ENCODE results near the gene UST. TPM values are rescaled to one million over a fixed set of nuclear protein-coding genes. Genes with fewer than 3 reads are reported as not detected.

UST gene
- total RNA-seq, 2 donors from 2014 or later: 4.3 to 5.3 TPM

DNA sequence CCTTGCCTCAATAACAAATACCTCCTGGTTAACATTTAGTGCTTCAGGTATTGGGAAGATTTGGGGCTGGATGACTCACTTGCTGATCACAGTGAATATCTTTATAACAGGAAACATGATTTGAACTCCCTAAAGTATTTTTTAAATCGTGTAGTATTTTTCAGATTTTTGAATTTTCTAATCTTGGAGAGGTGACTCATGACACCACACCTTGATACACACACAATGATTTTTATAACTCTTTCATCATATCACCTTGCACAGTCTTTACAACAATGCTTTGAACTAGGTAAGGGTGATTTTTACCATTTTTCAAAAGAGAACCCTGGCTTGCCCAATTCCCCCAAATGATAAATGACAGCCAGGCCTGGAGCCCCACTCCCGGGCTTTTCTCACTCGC lies 273.5 kb downstream of the UST start:
- TF ChIP-seq, protein P1, sequence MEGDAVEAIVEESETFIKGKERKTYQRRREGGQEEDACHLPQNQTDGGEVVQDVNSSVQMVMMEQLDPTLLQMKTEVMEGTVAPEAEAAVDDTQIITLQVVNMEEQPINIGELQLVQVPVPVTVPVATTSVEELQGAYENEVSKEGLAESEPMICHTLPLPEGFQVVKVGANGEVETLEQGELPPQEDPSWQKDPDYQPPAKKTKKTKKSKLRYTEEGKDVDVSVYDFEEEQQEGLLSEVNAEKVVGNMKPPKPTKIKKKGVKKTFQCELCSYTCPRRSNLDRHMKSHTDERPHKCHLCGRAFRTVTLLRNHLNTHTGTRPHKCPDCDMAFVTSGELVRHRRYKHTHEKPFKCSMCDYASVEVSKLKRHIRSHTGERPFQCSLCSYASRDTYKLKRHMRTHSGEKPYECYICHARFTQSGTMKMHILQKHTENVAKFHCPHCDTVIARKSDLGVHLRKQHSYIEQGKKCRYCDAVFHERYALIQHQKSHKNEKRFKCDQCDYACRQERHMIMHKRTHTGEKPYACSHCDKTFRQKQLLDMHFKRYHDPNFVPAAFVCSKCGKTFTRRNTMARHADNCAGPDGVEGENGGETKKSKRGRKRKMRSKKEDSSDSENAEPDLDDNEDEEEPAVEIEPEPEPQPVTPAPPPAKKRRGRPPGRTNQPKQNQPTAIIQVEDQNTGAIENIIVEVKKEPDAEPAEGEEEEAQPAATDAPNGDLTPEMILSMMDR (IDR thresholded peaks at IDR 0.05): no peak
- Histone ChIP-seq H3K4me3 (no peak overlapping the region), H3K27ac (no peak overlapping the region), H3K27me3 (no peaks in the 10 kb centered on the region), H3K4me1 (no peaks in the 10 kb centered on the region), H3K36me3 (no peaks in the 10 kb centered on the region), H3K9me3 (no peaks in the 10 kb centered on the region)
- DNase-seq (ENCODE audit: low spot score): no peak

DNA sequence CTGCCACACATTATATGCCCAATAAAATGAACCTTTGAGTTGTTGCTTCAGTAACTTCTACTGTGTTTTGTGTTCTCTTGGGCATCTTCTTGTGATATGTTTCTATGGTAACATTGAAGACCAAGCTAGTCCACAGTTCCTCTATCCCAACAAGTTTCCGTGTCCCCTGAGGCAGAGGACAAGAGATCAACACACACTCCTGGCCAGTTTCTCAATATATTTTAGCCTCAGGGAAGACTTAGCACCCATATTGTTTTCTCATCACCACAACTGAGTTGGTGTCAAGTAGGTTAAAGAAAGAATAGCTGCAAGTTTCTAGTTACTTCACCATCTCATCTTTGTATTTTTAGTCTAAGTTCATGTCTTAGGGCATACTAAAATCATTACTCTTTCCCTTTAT lies 277.5 kb downstream of the UST start:
- H3K36me3 ChIP-seq: no peaks in the 10 kb centered on the region
- peaks cover 0 to 3% of the 10 kb centered on the region in 2 donors for H3K9me3 ChIP-seq
- TF ChIP-seq, protein P1 (IDR thresholded peaks at IDR 0.05): no peak
- H3K4me1 ChIP-seq: no peaks in the 10 kb centered on the region
- H3K27me3 ChIP-seq: no peaks in the 10 kb centered on the region
- no peak for DNase-seq (ENCODE audit: low spot score)
- H3K27ac ChIP-seq: no peak overlapping the region
- no peak overlapping the region for H3K4me3 ChIP-seq

DNA sequence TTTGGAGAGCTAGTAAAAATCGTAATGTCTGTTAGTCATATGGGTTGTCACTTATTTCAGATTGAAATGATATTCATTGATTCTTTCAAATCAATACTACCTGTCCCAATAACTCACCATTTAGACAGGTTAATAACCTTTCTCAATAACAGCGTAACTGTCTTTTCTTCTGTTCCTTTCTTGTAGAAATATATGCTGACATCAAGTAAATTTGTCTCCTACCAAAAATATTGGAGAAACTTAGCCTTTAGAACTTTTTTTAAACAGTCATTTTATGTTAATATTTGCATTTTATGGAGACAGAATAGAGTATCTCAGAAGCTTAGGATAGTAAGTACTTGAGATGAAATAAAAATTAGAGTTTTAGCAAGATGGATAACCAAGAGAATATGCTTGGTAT lies 278.2 kb downstream of the UST start:
- Histone ChIP-seq H3K27me3 (no peaks in the 10 kb centered on the region), H3K4me3 (no peak overlapping the region), H3K4me1 (no peaks in the 10 kb centered on the region), H3K27ac (no peak overlapping the region), H3K9me3 (peaks cover 0 to 3% of the 10 kb centered on the region in 2 donors), H3K36me3 (no peaks in the 10 kb centered on the region)
- TF ChIP-seq, protein P1 (IDR thresholded peaks at IDR 0.05): no peak
- no peak for DNase-seq (ENCODE audit: low spot score)

DNA sequence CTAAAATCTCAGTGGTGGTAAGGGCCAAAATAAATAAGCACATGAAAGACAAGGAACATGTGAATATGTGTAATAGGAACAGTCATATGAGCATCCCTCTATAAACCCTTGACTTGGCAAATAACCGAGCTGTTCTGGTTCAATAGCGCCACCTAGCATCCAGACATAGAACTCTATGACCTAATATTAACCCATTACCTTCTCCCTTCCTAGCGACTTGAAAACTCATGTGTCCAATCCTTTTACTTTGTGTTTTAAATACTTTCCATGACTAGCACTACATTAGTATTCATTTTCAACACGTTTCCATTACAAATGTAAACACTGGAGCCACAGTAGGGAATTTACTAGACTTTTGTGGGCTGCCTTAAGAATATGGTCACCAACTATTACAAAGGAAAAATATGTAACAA lies 279.7 kb downstream of the UST start:
- Histone ChIP-seq H3K36me3 (no peaks in the 10 kb centered on the region), H3K4me1 (no peaks in the 10 kb centered on the region), H3K27ac (no peak overlapping the region), H3K27me3 (no peaks in the 10 kb centered on the region), H3K4me3 (no peak overlapping the region), H3K9me3 (peaks cover 0 to 3% of the 10 kb centered on the region in 2 donors)
- TF ChIP-seq, protein P1 (IDR thresholded peaks at IDR 0.05): peak in 1 of 2 donors; percentile 46
- DNase-seq (ENCODE audit: low spot score): no peak

DNA sequence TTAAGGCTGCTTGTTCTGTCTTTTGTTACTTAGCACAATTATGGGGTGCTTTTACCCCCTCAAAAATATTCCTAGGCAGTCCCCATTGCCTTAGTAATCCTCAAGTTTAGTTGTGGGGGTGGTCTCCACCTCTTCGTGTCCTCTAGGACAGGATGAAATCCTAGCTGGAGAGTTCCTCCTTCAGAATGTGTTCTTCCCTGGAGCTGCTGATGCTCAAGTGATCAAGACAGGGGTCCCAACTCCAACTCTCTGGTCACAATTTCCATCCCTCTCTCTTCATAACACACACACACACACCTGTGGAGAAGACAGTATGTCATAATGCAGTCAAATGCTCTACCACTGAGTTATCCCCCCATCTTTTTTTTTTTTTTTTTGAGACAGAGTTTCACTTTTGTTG lies 280.7 kb downstream of the UST start:
- Histone ChIP-seq H3K27ac (no peak overlapping the region), H3K36me3 (no peaks in the 10 kb centered on the region), H3K4me1 (no peaks in the 10 kb centered on the region), H3K4me3 (no peak overlapping the region), H3K9me3 (peaks cover 0 to 3% of the 10 kb centered on the region in 2 donors), H3K27me3 (no peaks in the 10 kb centered on the region)
- no peak for DNase-seq (ENCODE audit: low spot score)
- TF ChIP-seq, protein P1 (IDR thresholded peaks at IDR 0.05): no peak

DNA sequence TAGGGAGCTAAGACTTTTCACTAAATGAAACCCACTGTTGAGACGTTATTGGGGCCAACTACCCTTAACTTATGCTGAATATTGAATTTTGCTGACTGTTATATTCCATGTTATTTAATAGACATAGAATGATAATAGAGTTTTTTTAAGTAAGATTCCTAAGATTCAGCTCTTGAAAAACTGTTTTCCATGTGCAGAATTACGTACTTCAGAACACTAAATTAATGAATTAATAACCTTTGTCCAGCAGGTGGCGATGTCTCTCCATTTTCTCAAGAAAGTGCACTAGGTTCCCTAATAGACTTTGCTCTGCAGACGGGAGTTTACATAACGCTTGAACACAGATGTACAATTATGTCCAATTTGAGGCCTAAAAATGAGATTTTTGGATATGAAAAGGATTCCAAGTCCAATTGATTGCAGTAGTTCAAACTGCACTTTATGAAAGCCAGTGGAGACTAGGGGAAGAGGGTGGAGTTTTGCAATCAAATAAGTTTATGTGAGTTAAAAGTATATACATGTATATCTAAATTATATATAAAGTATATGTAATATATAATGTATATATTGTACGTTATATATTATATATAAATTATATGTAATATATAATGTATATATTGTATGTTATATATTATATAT lies 282.1 kb downstream of the UST start:
- no peaks in the 10 kb centered on the region for H3K36me3 ChIP-seq
- DNase-seq (ENCODE audit: low spot score): no peak
- no peaks in the 10 kb centered on the region for H3K27me3 ChIP-seq
- TF ChIP-seq, protein P1 (IDR thresholded peaks at IDR 0.05): peak; percentile 35 to 81
- peaks cover 0 to 3% of the 10 kb centered on the region in 2 donors for H3K9me3 ChIP-seq
- H3K27ac ChIP-seq: no peak overlapping the region
- no peak overlapping the region for H3K4me3 ChIP-seq
- H3K4me1 ChIP-seq: no peaks in the 10 kb centered on the region
